Activated CD4-positive, alpha-beta T cell treated with anti-CD3 and anti-CD28 coated beads, Interleukin-2, amount 50 U/mL, for 48 hours (primary cell): Measurements from ENCODE around the gene AMIGO1.

Experiments
- DNase-seq, 2 experiments: peaks; one replicate each; pipeline ENCODE4 v3.0.0-alpha.2; 2020

AMIGO1 gene

GRCh38 chr1:109531826-109532364, 22.4 kb upstream of the AMIGO1 start:
- DNase-seq, result no peak

- no peak for DNase-seq
Observed at GRCh38 chr1:109531380-109531779, 21.9 kb upstream of the AMIGO1 start.

- no peak for DNase-seq
Observed at GRCh38 chr1:109530457-109531087, 21.0 kb upstream of the AMIGO1 start.

- DNase-seq, result no peak
Observed at GRCh38 chr1:109529881-109530456, 20.4 kb upstream of the AMIGO1 start.

- DNase-seq, result no peak
Observed at GRCh38 chr1:109528712-109529111, 19.2 kb upstream of the AMIGO1 start.

- DNase-seq, result no peak
Observed at GRCh38 chr1:109527846-109528695, 18.5 kb upstream of the AMIGO1 start.

- DNase-seq, result no peak
Observed at GRCh38 chr1:109527098-109527811, 17.7 kb upstream of the AMIGO1 start.

GRCh38 chr1:109523706-109524105, 14.2 kb upstream of the AMIGO1 start:
- DNase-seq, result no peak

- no peak for DNase-seq
Observed at GRCh38 chr1:109522026-109522425, 12.5 kb upstream of the AMIGO1 start.

GRCh38 chr1:109521002-109521951, 11.8 kb upstream of the AMIGO1 start:
- no peak for DNase-seq

- DNase-seq, result no peak
Observed at GRCh38 chr1:109517337-109517736, 7.8 kb upstream of the AMIGO1 start.

GRCh38 chr1:109516872-109517271, 7.3 kb upstream of the AMIGO1 start:
- no peak for DNase-seq

- no peak for DNase-seq
Observed at GRCh38 chr1:109514846-109515245, 5.3 kb upstream of the AMIGO1 start.

- DNase-seq, result no peak
Observed at GRCh38 chr1:109513110-109513710, 3.7 kb upstream of the AMIGO1 start.

GRCh38 chr1:109508873-109509175, 703 bp downstream of the AMIGO1 start:
- DNase-seq, result no peak

GRCh38 chr1:109508001-109508872, 1.3 kb downstream of the AMIGO1 start:
- no peak for DNase-seq

- DNase-seq, result no peak
Observed at GRCh38 chr1:109504974-109505373, 4.6 kb downstream of the AMIGO1 start.

GRCh38 chr1:109503935-109504334, 5.6 kb downstream of the AMIGO1 start:
- no peak for DNase-seq

- peak in 1 of 2 experiments; percentile 27 for DNase-seq
Observed at GRCh38 chr1:109502364-109502851, 7.1 kb downstream of the AMIGO1 start.

- no peak for DNase-seq
Observed at GRCh38 chr1:109501644-109502363, 7.7 kb downstream of the AMIGO1 start.
